Effector CD8-positive, alpha-beta T cell (primary cell): Measurements from ENCODE around the gene LRP1.

ENCODE experiments used
- DNase-seq: peaks from one replicate; lab custom pipeline; 2025; lab: John Stamatoyannopoulos, UW

LRP1 gene

GRCh38 chr12:57211791-57212700 lies 83.8 kb downstream of the LRP1 start:
- no peak for DNase-seq

GRCh38 chr12:57212701-57213057 lies 84.4 kb downstream of the LRP1 start:
- DNase-seq: no peak

DNA sequence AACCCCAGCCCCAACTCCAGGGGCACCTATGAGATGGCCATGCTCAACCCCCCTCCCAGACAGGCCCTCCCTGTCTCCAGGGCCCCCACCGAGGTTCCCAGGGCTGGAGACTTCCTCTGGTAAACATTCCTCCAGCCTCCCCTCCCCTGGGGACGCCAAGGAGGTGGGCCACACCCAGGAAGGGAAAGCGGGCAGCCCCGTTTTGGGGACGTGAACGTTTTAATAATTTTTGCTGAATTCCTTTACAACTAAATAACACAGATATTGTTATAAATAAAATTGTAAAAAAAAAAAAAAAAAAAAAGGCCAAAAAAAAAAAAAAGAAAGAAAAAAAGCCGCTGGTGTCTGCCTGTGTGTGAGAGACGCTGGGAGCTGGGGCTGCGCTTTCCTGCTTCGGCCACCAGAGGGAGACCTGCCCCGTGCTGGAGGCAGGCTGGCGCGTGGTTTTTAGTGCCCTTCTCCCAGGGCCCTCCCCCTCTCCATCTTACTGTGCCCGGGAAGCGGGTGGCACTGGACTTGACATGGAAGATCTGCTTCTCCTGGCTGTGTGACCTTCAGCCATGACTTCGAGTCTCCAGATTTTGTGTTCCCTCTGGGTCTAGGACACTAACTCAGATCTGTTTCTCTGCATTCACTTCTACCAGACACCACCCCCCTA lies 84.9 kb downstream of the LRP1 start:
- peak; percentile 76 for DNase-seq

DNA sequence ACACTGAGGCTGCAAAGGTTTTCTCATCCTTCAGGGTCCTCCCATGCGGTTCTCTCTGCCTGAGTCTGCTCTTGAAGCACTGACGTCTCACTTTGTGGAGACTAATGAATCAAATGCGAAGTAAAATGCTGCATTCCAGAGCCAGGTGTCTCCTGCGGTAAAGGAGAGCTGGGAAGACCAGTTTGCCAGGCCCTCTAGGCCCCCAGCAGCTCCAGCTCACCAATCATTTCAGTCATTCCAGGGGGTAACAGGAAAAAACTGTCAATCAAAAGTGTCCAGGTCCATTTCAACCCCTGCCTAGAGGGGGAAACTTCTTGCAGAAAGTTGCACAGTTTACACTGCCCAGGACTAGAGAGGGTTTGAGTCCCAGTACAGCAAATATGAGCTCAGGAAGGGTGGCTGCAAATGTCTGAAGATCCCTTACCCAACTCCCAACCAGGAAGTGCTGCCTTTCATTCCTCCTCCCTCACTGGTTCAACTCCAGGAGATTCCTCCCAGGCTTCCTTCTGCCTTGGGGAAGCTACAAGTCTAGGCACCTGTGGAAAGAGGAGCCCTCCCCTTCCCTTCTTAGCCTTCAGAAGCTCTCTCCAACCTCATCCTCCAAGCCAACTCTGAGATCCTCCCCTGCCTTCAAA lies 85.6 kb downstream of the LRP1 start:
- no peak for DNase-seq

- peak; percentile 45 for DNase-seq
Observed at GRCh38 chr12:57214398-57214781, 86.1 kb downstream of the LRP1 start.

DNA sequence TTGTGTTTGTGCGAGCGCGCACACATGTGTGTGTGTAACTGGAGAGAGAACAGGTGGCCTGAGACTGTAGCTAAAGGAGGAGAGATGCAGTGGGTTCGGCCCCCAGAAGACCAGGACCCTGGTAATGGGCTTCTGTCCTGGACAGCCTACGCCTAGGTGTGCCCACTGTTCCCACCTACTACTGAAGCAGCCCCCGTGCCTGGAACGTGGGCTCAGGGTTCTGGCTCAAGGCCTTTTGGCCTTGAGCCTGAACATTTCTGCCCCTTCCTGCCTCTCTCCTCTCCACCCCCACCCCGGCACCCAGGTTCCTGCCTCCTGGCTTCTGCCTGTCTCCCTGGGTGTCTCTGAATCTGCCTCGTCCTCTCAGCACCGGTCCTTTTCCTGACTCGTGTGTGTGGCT lies 86.8 kb downstream of the LRP1 start:
- no peak for DNase-seq

DNA sequence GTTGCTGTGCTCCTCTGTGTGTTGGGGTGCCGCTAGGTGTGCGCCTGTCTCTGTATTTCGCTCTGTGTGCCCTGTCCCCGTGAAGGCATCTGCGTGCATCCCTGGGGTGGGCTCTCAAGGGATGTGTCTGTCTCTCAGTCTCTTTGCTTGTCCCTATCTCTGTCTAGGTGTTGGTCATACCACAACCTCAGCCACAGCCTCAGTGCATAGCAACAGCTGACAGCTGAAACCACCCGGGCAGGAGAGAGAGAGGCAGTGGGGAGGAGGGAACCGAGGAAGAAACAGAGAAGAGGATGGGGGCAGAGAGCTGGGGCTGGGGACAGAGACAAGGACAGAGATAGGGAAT lies 87.4 kb downstream of the LRP1 start:
- DNase-seq: no peak

GRCh38 chr12:57216014-57216911 lies 88.0 kb downstream of the LRP1 start, which contains the start of gene NXPH4:
TSS of gene NXPH4 (plus strand) at chr12:57216794. CDS start at chr12:57216970, 176 bp downstream.
- DNase-seq: peak; percentile 30

DNA sequence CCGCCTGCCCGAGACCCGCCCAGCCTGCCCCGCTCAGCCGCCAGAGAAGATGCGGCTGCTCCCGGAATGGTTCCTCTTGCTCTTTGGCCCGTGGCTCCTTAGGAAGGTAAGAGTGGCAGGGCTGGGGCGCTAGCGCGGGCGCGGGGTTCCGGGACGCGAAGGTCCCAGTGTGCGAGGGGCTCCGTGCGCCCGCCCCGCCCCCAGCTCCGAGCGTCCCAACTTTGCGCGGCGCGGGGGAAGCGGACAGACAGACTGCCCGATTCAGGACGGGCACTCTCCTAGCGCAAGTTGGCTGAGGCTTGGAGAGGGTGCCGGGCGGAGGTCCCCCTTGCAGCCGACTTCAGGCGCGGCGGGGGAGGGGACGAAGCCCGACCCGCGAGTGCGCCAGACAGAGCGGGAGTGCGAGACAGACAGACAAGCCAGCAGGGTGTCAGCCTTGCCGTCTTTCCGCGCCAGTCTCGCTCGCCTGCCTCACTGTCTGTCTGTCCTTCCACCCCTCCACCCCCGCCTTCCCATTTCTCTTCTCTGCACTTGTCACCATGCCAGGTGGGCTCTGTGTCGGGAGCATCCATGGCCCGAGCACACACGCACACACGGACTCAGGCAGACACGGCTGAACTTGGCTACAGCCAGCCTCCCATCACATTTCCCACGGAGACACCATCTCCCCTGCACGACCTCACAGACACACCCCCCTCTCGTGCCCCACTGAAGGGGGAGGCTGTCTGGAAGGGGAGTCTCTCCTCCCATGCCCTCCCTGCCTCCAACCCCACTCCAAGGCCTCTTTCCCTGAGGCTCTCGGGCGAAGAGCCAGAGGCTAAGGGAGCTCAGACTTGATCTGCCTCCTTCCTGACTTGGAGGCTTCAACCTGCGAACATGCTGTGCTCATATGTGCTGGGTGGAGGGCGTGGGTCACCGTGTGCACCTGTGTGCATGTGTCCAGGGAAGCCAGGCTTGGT lies 88.9 kb downstream of the LRP1 start:
- DNase-seq: no peak

DNA sequence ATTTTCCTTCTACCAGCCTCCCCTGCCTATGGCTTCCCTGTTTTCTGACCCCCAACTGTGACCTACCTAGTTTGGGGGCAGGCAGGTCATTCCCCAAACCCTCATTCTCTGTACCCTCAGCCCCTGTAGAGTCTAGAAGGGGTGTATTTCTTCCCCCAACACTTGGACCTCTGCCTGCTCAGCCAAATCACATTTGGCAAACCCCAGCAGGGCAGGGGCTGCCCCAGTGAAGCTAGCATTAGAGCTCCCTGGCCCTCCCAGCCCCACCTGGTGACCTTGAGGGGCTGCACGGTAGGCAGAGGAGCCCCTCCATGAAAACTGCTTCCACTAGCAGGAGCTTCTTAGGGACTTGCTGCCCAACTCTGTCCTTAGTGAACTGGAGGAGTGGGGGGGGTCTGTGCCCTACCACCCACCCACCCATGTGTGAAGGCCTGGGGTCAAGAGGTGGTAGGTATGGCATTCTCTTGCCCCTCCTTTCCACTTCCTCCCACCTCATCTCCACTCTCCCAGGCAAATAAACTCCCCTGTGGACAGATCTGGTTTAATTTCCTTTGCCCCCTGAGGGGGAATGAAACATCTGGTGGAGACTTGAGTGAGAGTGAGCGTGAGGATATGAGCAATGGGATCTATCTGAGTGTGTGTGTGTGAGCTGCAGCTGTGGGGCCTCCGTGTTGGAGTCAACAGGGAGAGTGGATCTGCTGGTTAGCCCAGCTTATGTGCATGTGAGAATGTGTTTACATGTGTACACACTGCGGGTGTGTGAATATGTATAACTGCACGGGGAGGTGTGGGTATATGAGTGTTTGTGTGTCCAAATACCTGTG lies 90.0 kb downstream of the LRP1 start:
- DNase-seq: no peak

GRCh38 chr12:57219205-57219992 lies 91.1 kb downstream of the LRP1 start:
- no peak for DNase-seq

DNA sequence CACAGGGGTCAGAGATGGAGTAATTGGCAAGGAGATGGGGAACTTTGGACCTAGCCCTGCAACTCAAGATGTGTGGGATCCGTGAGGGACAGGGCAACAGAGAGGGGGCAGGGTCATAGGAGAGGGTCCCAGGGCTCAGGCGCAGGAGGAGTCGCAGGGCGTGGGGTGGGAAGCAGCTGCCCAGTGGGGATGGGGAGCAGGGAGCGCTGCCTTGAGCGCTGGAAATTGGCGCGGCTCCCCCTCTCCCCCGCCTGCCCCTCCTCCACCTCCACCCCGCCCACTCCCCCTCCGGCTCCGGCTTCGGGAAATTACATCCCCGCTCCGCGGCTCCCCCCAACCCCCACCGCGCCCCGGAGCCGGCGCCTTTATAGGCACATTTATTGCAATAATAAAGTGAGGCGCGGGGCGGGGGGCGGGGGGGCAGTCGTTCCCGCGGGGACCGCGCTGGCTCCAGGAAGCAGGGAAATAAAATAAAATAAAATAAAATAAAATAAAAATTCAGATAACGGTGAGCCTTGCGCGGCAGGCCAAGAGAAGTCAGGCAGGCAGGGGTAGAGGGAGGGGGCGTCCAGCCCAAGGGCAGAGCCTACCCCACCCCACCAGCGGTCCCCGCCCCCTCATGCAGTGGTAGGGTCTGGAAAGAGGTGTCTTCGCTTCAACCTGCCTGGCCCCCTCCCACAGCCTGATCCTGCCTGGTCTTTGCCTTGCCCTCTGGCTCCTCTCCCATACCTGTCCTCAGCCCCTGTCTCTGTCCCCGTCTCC lies 91.9 kb downstream of the LRP1 start:
- no peak for DNase-seq

DNA sequence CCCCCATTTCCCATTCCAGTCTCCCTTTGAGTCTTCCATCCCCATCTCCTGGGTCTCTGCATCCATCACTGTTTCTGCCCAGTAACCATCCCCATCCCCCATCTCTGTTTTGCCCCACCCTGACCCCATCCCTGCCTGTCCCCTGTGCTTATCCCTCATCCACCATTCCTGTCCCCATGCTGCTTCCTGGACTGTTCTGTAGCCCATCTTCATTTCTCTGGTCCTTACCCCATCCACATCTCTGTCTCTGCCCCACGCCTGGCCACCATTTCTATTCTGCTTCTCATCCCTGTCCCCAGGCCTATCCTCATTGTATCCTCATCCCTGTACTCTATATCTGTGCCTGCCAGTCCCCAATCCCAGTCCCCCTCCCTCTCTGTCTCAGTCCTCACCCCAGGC lies 92.5 kb downstream of the LRP1 start:
- DNase-seq: no peak

DNA sequence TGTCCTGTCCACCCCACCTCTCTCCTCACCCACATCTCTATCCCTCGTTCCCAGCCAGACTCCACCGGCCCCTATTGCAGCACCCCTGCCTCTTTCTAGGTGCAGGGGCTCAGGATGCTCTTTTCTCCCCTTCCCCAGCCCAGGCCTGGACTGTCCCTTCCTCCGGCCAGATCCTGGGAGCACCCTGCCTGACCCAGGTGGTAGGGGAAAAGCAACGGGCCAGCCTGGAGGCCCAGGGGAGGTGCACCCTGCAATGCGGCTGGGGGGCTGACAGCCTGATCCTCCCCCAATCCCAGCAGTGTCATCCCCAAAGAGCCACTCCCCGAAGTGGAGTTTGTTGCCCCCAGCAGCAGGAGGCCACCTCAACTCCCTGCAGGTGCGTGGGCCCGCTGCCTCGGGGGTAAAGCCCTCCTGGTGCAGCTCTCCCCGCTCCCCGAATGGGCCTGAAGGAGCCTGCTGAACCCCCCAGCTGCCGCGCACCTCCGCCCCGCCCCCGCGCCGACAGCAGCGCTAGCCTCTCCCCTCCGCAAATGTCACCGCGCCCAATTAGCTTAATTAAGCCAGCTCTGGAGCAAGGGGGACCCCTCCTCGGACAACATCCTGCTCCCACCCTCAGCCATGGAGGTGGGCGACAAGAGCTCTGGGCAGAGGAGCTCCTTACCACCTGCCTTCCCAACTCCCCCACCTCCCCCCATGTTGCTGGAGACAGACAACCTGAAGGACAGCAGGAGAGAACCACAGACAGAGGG lies 93.1 kb downstream of the LRP1 start:
- DNase-seq: no peak

DNA sequence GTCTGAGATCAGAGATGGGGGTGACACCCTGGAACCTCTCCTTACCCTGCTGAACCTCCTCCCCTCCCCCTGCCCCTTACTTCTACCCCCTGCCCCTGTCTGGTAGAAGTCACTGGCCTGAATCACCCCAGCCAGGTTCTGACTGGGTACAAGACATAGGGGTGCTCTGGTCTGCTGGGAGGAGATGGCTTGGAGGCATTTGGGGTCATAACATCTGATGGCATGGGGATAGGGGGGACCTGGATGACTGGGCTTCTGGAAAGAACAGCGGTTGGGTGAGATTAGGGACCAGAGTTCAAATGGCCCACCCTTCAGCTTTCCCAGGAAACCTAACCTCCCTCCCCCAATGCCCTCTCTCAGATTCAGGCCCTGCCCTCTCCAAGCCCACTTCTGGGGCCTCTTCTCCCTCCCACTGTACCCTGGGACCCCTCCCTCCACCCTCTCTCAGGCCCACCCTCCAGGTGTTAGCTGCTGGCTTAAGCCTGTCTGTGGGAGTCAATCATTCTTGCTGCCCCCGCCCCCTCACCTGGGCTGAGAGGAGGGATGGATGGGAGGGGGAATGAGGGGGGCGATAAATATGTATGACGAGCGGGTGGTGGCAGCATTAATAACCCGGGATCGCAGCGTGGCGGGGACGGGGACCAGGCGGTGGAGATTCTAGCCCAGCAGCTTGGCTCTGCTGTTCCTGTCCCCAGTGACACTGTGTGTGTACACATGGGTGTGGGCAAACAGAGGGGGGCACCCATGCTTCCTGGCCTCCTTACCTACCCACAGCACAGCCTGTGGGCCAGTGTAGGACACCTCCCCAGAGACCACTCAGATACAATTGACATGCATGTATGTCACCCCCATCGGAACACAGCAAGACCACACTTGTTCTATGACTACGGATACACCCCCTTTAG lies 94.3 kb downstream of the LRP1 start:
- no peak for DNase-seq
